Cardiac muscle cell (in vitro differentiated cells and primary cell): ENCODE results near the gene WSCD2. TPM values are rescaled to one million over a fixed set of nuclear protein-coding genes. Genes with fewer than 3 reads are reported as not detected.

ENCODE experiments used
- DNase-seq, 2 donors: peaks; one replicate each; pipeline versions ENCODE4 v3.0.0 to v3.0.0-alpha.2; 2010 to 2017; ENCODE audit warnings: low read depth in 1 of 2, low spot score in 1 of 2
- H3K27ac ChIP-seq: fragments of 200-600 bp; sonication (generic); 2 replicates; pipeline ENCODE4 v1.5.1; 2016
- H3K27me3 ChIP-seq: fragments of 200-600 bp; sonication (generic); 2 replicates; pipeline ENCODE4 v1.6.0; 2016; ENCODE audit warnings: control low read depth
- H3K36me3 ChIP-seq: fragments of 200-600 bp; sonication (generic); 2 replicates; pipeline ENCODE4 v1.5.1; 2016; ENCODE audit warnings: control low read depth
- H3K4me1 ChIP-seq: fragments of 200-600 bp; sonication (generic); 2 replicates; pipeline ENCODE4 v1.8.1; 2017; ENCODE audit warnings: low read depth, mild to moderate bottlenecking, mixed run types
- H3K4me3 ChIP-seq: fragments of 200-600 bp; sonication (generic); 2 replicates; pipeline ENCODE4 v1.5.1; 2016; ENCODE audit warnings: mild to moderate bottlenecking
- H3K9me3 ChIP-seq: fragments of 200-600 bp; sonication (generic); 2 replicates; pipeline ENCODE4 v1.5.1; 2017; ENCODE audit warnings: low read depth, mild to moderate bottlenecking, control low read depth
- polyA plus RNA-seq: library from polyadenylated mRNA; unstranded; fragments of >200 nt; fragmentation: Nextera tagmentation; extraction: Ambion mirVana; gene quantifications from 2 replicates; pipeline ENCODE4 v1.2.1, GENCODE V29; 2016
- total RNA-seq: library from RNA; depleted of rRNA; stranded (reverse); fragments of >200 nt; gene quantifications from 2 replicates; pipeline ENCODE4 v1.2.3, GENCODE V29; 2016
- TF ChIP-seq, protein P1 (sequence below): IDR thresholded peaks from 2 replicates; pipeline ENCODE4 v1.5.1; 2012; ENCODE audit warnings: low read depth, mild to moderate bottlenecking, low read length

WSCD2 gene
- total and polyA plus RNA-seq, 2 experiments from 2014 or later = 7.0 to 7.1 TPM

DNA sequence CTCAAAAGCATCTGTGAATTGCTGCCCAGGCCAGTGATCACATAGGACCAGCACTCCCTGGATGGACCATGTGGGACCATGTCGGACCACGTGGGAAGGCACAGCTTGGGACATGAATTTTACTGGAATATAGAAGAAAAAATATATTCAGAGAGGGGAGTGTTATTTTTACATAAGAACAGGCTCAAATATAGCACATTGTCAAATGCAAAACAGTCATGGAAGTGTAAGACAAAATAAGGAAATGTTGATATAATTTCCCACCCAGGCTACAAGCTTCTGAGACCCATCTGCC, 141.7 kb downstream of the WSCD2 start:
- H3K27me3 ChIP-seq = no peaks in the 10 kb centered on the region
- no peaks in the 10 kb centered on the region for H3K4me1 ChIP-seq
- H3K9me3 ChIP-seq = no peaks in the 10 kb centered on the region
- no peak overlapping the region for H3K4me3 ChIP-seq
- no peak overlapping the region for H3K27ac ChIP-seq
- TF ChIP-seq, protein P1, sequence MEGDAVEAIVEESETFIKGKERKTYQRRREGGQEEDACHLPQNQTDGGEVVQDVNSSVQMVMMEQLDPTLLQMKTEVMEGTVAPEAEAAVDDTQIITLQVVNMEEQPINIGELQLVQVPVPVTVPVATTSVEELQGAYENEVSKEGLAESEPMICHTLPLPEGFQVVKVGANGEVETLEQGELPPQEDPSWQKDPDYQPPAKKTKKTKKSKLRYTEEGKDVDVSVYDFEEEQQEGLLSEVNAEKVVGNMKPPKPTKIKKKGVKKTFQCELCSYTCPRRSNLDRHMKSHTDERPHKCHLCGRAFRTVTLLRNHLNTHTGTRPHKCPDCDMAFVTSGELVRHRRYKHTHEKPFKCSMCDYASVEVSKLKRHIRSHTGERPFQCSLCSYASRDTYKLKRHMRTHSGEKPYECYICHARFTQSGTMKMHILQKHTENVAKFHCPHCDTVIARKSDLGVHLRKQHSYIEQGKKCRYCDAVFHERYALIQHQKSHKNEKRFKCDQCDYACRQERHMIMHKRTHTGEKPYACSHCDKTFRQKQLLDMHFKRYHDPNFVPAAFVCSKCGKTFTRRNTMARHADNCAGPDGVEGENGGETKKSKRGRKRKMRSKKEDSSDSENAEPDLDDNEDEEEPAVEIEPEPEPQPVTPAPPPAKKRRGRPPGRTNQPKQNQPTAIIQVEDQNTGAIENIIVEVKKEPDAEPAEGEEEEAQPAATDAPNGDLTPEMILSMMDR = no peak
- H3K36me3 ChIP-seq = no peaks in the 10 kb centered on the region
- DNase-seq = no peak

DNA sequence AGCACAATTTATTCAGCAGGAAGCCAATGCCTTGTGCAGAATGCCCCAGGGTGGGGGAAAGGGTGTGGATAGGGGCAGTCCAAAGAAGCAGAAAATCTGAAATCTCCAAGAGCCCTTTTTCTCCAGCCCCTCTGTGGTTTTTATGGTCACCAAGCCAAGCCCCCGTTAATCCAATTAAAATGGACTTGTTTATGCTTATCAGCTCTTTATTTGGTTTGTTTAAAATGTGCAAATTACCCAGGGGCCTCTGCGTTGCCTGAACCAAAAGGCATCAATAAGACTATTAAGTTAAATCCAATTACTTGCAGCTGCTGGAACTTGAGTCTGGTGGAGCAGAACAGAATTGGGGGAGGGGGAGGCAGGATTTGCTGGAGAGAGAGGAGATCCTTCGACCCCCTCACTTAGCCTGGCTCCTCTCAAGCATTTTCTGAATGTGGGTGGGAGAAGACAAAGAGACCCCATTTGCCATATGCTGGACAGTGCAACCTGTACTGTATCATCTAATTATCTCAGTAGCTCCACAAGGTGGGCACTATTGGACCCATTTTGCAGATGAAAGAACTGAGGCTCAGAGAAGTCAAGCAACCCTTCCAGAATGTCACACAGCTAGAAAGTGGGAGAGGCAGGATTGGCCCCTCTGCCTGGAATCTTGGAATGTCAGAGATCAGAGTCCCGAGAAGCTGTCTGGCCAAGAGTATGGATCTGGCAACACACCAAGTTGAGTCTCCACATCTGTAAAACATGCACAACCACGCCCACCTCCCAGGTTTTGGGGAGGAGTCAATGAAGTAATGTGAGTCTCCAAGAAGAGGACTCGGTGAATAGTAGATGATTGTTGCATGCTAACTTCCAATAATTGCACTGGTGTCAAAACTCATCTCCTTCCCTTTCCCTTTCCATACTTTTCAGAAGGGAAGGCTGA, 143.1 kb downstream of the WSCD2 start:
- Histone ChIP-seq H3K36me3 (no peaks in the 10 kb centered on the region), H3K27ac (no peak overlapping the region), H3K9me3 (no peaks in the 10 kb centered on the region), H3K4me1 (no peaks in the 10 kb centered on the region), H3K27me3 (no peaks in the 10 kb centered on the region), H3K4me3 (no peak overlapping the region)
- no peak for DNase-seq
- TF ChIP-seq, protein P1 = no peak

DNA sequence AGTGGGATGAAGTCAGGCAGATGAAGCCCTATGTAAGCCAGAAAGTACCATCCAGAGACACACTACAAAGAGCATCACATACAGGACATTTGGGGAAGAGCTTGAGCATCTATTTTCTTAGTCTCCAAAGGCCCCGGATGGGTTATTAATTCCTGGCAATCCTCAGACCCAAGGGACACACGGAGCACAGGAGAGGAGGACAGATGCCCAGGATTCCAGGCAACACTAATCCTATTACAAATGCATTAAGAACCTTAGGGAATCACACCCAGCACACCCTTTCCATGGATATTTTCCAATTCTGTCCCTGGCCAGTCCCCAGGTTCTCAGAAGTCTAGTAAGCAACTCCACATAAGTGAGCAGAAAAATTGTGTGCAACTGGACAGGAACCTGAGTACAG, 144.1 kb downstream of the WSCD2 start:
- DNase-seq = no peak
- H3K27me3 ChIP-seq = no peaks in the 10 kb centered on the region
- H3K9me3 ChIP-seq = no peaks in the 10 kb centered on the region
- H3K4me1 ChIP-seq = no peaks in the 10 kb centered on the region
- no peak overlapping the region for H3K4me3 ChIP-seq
- H3K27ac ChIP-seq = no peak overlapping the region
- no peaks in the 10 kb centered on the region for H3K36me3 ChIP-seq
- TF ChIP-seq, protein P1 = no peak

DNA sequence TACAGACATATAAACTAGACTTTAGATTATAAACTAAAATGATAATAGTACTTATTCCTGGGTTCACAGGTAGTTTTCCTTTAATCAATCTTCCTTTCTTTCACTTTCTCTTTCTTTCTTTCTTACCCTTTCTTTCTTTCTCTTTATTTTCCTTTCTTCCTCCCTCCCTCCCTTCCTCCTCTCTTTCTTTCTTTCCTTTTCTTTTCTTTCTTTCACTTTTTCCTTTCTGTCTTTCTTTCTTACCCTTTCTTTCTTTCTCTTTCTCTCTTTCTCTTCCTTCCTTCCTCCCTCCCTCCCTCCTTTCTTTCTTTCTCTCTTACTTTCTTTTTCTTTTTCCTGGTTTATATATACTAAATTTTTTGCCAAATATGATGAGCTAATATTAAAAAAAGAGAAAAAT, 148.5 kb downstream of the WSCD2 start:
- TF ChIP-seq, protein P1 = no peak
- Histone ChIP-seq H3K27me3 (no peaks in the 10 kb centered on the region), H3K36me3 (no peaks in the 10 kb centered on the region), H3K27ac (no peak overlapping the region), H3K9me3 (no peaks in the 10 kb centered on the region), H3K4me3 (no peak overlapping the region), H3K4me1 (no peaks in the 10 kb centered on the region)
- no peak for DNase-seq

DNA sequence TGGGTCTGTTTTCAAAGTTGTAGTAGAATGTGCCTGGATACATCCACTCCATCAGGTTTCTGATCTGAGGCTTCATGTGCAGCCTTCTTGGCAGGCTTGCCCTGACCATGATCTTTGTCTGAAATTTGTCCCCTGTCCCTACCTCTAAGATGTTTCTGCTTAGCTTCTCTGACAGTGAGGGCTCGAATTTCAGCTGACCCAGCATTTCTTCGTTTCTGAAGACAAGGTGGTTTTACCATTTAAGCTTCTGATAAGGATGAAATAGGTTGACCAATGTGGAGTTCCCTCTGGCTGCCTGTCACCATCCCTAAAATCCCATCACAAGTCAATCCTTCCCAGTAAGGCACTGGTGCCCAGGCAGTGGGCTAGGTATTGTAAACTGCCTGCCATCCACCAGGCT, 153.1 kb downstream of the WSCD2 start:
- TF ChIP-seq, protein P1 = no peak
- no peak for DNase-seq
- H3K4me1 ChIP-seq = no peaks in the 10 kb centered on the region

More for the DNA sequence above, 153.1 kb downstream of the WSCD2 start:
- H3K27me3 ChIP-seq = no peaks in the 10 kb centered on the region
- no peak overlapping the region for H3K4me3 ChIP-seq
- no peak overlapping the region for H3K27ac ChIP-seq
- no peaks in the 10 kb centered on the region for H3K36me3 ChIP-seq
- H3K9me3 ChIP-seq = no peaks in the 10 kb centered on the region
